ENCODE measurements around the gene KAZN.

Gene KAZN

DNA sequence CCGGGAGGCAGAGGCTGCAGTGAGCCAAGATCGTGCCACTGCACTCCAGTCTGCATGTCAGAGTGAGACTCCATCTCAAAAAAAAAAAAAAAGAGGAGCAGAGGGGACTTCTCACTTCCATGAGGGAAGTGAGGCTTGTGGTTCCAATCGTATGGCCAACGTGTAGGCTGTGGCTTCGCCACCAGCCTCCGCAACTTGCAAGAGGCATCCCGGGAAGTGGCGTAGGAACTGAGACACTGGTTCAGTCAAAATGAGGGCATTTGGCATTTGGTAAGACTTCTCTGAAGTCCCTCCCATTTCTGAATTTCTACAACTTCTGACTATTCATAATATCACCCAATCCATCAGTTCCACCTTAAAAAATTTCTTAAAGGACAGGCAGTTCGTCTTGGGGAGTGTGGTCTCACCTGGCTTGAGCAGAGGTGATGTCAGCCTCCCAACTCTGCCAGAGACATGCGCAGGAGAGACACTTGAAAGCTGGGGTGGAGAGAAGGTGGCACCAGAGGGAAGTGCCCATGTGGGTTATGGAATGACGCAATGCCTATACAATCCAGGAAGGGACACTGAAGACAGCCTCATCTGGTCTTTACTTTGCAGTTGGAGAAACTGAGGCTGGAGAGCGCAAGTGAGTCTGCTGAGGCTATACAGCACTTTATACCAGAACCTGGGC lies 17.2 kb downstream of the KAZN start:
- no peak for DNase-seq

DNA sequence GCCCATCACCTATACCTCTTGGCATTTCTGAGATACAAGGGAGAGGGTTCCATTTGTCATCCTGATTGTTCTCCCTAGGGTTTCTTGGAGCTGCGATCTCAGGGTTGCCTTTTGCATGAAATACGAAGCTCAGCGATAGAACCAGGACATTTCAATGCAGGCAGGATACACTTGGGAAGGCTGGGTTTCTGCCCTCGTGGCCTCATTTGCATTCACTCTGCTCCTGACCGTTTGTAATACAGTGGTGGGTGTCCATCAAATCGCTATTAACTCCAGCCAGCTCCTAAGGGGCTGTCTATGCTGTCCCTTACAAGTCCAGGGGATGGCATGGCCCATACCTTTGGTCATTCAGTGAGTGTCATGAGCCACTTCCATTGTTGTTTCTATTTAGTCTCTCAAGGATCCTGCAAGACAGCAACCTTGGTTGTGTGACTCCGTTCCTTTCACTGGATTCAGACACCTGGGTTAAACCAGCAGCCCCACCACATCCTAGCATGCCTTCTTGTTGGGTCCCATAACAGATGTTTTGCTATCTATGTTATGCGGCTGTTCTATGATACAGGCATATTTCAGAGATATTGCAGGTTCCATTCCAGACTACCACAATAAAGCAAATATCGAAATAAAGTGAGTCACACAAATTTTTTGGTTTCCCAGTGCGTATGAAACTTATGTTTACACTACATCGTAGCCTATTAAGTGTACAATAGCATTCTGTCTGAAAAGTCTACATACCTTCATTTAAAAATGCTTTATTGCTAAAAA lies 18.3 kb downstream of the KAZN start:
- no peak for DNase-seq

DNA sequence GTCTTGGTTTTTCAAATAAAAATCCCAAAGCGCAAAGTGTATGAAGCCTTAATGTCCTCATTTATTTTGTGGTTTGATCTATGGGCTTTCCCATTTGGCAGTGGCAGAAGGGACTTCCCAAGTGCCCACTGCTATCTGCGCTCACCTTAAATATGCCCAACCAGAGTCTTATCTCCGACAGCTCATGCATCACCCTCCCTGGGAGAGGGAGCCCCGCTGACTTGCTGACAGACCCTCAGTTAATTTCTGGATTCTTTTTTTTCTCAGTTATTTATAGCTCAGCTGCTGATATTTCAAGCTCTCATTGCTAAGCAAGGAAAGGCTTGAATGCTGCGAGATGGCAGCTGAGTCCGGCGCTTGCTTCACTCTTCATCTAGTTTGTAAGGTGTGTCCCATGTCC lies 19.3 kb downstream of the KAZN start:
- DNase-seq, result no peak

DNA sequence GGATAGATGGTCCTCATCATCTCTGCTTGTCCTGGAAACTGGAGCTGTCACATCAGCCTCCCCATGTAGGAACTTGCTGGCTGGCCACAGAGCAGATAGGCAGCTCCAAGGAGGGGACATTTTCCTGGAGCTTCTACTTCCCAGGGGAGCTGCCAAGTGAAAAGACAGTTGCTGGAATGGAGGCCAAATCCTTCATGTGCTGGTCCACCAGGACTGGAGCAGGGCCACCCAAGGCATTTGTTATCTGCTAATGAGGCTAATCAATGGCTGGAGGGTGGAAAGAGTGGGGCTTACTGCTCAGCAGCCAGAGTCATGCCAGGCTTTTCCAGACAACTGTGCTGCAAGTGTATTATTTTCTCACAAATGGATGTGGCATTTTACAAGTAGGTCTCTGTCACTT lies 22.5 kb downstream of the KAZN start:
- DNase-seq, result no peak

DNA sequence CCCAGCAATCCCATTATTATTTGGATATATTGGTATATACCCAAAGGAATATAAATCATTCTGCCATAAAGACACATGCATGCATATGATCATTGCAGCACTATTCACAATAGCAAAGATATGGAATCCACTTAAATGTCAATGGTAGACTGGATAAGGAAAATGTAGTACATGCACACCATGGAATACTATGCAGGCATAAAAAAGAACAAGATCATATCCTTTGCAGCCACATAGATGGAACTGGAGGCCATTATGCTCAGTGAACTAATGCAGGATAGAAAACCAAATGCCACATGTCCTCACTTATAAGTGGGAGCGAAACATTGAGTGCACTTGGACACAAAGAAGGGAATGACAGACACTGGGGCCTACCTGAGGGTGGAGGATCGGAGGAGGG lies 24.6 kb downstream of the KAZN start:
- DNase-seq, result no peak

DNA sequence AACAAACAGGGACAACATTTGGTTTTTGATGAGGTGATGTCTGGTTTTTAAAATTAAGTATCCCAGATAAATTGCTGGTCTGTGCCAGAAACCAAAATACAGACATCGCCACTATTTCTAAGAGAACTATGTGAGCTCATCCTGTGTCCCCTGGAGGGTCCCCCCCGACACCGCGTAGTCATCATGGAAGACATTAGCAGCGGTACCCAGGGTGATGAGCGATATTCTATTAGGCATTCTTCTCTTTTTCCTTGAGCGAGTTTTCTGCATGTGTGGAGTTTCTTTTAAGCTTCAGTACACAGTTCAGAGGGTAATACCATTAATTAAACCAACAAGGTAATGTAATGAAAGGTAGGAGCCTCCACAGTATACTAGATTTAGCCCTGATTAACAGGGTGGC lies 26.5 kb downstream of the KAZN start:
- DNase-seq, result no peak

DNA sequence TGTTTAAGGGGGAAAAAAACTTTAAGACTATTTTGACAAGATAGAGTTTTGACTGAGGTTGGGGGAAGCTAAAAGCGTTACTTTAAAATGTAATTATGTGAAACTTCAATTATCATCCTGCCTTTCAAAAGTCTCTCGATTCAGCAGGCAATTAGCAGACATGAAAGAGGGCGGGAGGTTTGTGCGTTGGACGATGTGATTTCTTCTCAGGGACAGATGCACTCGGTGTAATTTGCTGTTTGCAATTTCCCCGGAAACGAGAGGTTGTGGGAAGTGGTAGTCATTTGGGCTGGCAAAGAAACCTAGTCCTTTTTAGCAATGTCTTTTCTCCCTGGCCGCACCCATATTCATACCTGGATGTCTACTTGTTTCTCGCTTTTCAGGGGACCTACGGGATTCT lies 27.1 kb downstream of the KAZN start:
- no peak for DNase-seq

DNA sequence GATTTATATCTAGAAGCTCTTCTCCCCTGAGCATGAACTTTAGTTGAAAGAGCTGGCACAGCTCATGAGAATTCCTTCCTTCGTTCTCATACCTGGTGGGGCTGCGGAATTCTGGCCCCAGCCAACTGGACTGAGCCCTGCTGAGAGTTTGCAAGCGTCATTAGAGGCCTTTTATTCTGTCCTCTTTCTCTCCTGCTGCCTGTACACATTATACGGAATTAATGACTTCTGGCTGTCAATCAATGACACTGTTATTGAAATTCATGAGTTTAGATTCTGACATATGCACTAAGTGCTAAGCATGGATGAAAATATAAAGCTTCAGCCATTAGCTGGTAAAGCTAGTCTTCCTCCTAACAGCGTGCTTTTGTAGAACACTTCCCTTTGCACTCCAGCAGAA lies 27.5 kb downstream of the KAZN start:
- no peak for DNase-seq

DNA sequence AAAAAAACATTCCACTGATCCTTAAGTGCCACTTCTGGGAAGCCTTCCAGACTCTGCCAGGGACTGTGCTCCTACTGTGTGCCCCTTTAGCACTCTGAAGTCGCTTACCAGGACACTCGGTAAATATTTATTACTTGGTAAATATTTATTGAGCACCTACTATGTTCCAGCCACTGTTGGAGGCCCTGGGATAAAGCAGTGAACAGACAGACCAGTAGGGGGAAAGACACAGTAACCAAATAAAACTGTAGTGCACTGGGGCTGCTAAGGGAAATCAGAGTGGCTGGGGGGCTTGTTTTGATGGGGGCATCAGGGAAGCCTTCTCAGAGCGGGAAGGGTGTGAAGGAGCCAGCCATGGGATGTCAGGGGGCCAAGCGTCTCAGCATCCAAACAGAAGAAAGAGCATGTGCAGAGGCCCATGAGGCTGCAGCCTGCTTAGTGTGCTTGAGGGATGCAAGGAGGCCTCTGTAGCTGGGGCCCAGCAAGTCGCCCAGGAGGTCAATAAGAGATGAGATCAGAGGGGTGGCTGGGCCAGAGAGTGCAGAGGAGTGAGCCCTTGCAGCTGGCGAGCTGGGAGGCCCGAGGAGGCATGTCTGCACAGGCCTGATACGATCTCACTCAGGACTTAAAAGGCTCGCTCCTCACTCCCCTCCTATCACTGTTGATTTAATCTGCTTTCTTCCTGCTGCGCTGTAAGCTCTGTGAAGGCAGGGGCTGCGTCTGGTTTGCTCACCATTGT lies 28.6 kb downstream of the KAZN start:
- no peak for DNase-seq

DNA sequence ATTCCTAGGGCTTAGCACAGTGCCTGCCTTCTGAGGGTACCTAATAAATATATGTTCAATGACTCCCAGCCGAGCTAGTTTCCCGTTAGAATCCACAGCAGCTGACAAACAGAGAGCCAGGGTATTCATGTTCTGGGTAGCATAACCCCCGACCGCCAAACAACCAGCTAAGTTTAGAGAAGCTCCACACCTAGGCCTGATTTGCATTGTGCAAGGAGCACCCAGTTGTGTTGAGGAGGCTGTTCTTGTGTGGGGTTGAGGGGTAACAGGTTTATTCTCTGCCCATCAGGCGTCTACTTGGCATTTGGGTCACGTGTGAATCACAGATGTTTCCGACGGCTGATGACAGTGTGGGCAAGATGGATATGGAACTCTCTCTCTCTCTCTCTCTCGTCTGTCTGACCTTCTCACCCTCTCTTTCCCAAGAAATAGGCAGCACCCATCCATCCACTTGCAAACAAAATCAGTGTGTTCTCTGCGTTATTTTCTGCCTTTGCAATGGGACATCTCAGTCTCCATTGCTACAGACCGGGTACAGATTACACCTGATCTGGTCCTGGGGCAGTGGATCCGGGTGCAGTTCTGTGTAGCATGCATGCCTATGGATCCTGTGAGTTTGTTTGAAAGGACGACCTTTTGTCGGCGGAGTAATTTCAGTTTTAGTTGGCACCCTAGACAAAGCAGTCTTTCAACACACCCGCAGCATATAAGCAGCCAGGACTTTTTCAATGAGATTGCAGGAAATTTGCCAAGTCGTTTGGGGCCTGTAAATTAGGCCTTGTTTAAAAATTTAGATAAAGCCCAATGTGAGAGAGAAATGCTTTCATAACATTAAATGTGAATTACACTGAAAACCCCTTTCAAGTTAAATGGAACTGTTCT lies 29.4 kb downstream of the KAZN start:
- DNase-seq, result no peak

DNA sequence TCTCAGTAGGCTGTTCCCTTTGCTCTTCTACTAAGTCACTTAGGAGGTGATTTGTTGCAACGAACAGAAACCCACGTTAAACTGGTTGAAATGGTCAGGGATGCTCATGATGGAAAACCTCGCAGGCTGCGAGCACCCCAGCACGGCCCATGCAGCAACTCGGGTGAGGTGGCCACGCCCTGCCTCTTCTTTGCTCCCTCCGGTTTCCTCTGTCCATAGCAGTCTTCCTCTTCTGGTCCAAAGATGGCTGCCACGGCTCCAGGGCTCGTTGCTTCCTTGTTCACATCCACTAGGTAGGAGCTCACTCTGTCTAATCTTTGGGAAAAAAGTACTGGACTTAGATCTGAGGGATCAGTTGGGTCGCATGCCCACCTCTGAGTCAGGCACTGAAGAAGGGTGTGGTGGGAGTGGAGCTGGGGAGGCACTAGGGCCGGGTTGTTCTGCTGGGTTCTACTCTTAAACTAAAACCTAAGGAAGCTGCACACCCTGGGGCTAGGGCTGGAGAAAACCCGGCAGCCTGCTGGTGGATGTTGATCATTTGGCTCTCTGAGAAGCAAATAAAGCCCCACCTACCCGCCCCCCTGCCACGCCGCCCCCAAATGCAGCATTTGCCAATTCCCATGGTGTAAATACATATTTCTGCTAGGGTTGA lies 31.0 kb downstream of the KAZN start:
- no peak for DNase-seq

DNA sequence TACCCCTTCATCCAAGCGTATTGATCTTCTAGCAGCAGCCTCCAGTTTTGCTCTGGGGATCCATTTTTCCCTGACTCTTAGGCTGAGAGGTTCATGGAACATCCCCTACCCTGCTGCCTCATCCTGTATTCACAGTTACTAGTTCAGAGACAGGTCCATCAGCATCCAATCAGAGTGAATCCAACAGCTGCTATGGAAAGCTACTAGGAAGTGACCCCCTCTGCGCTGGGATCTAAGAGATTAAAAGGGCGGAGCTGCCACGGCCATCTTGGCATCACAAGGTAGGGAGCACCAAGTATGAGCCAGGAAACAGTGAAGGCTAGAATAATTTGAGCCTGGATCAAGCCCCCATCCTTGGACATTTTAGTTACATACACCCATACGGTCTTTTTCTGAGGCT lies 32.5 kb downstream of the KAZN start:
- no peak for DNase-seq

DNA sequence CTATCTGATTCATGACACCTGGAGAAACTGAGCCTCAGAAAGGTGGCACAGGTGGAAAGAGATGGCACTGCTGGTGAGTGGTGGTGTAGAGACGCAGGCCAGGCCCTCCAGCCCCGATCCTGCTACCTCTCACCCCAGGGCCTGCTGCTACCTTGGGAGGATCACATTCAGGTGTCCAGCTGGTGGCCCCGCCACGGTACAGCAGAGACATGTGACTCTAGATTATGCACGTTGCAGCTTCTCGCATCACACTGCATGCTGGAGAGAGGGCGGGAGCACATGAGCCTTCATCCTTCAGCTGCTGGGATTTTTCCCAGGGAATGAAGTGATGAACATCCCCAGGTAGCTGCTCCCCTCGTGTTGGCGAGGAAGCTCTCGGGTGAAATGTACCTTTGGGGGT lies 32.9 kb downstream of the KAZN start:
- no peak for DNase-seq

DNA sequence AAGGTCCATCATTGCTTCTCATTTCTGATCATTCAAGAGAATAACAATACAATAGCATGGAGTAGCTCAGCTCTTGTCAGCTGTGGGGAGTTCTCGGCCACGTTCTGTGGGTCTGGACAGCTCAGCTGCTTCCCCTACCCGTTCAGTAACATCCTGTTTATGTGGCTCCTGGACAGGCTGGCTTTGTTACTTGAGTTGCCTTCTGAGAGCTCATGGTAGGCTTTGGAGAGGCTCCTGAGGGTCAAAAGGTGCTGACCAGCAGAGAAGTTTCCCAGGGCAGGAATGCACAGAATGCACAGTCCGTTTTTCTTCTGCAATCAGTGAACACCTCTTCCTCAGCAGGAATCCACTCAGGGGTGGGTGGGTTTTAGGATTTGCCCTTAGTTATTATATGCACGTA lies 36.0 kb downstream of the KAZN start:
- DNase-seq, result no peak

DNA sequence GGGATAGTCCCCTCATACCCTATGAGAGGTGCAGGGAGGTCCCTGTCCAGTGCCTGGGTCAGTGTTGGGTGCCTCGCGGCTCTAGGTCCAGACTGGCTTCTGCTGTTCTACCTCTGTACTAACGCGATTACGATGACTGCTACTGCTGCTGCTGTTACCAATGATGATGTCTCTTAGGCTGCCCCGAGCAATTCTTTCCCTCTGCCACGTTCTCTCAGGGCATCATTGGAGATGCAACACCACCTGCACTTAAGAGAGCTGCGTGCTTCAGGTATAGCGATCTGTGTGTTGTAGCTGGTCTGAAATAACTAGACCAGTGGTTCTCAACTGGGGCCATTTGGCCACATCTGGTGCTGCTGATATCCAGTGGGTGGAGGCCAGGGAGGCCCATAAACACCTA lies 36.9 kb downstream of the KAZN start:
- DNase-seq, result no peak

DNA sequence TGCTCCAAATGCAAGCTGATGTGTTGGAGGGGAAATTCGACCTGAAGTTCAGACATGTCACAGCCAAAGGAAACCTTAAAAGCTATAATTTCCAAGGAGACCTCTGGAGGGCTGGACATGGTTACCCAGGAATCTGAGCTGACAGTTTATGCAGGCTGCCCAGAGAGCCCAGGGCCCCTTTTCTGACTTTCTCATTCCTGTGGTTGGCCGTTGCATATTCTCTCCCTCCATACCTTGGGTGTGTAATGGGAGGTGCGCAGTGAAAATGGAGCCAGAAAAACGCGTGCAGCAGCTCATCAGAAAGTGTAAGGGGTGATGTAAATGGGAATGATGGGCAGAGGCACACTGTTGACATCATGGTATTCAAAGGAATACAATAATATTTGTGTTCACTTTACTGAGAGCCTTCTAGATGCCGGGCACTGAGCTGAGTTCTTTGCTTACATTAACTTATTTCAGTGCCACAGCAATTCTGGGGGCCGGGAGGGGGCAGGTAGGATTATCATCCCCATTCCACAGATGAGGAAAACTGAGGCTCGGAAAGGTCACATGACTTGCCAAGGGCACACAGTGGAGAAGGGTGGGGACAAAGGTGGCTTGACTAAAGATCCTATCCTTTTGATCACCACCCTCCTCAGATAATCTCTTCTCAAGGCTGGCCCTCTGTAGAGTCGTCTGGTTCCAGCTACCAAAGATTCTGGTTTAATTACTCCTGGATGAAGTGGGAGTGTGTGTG lies 38.6 kb downstream of the KAZN start:
- DNase-seq, result no peak

DNA sequence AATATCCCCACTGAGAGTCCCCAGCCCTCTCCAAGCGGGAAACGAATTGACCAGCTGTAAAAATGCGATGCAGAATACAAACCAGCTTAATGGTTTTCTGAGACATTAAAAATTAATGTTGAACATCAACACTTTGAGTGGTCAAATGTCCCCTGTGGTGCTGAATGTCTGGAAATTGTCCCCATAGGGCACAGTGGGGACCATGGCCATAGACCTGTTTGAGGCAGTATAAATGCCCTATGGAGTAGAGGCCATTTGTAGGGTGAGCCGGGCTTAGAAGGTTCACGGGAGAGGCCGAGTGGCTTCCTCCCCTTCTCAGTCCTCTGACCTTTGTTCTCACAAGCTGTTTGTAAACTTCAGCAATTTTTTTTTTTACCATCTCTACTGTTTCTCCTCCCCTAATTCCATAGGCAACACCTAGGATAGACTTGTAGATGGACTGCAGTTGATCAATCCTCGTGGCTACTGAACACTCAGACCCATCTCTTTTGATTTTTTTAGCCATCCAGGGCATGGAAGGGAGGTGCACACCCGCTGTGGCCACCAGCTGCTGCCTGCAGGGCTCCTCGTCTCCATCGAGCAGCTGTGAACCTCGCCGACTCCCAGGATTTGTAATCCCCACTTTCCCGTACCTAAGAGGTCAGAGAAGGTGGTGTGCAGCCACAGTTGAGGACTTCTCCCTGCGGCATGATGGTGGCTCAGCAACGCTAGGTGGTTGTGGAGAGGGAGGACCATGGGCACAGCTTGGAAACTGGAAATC lies 41.0 kb downstream of the KAZN start:
- no peak for DNase-seq

DNA sequence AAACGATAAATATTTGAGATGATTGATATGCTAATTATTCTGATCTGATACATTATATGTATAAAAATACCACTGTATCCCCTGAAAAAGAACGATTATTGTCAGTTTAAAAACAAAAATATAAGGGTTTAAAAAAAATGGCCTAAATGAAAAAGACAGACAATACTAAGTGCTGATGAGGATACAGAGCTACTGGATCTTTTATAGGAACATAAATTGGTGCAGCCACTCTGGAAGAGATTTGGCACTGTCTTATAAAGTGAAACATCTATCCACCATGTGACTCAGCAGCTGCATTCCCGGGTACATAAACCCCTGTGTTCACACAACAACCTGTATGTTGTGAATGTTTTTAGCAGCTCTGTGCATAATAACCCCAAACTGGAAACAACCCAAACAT lies 44.2 kb downstream of the KAZN start:
- no peak for DNase-seq

DNA sequence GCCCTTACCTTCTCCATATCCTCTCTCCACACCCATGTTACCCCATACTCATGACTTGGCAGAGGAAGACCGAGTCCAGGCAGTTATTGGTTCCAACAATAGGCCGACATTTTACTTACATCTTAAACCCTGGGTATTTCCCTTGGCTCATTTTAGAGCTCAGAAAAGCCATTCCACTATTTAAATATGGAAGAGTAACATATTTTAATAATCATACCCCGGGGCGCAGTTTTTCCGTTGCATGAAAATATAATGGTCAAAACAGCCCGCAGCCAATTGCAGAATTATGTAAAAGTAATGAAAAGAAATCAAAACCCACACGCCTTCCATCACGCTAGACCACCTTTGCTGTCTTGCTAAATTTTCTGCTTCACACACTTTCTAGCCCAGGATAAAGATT lies 48.5 kb downstream of the KAZN start:
- DNase-seq, result no peak

DNA sequence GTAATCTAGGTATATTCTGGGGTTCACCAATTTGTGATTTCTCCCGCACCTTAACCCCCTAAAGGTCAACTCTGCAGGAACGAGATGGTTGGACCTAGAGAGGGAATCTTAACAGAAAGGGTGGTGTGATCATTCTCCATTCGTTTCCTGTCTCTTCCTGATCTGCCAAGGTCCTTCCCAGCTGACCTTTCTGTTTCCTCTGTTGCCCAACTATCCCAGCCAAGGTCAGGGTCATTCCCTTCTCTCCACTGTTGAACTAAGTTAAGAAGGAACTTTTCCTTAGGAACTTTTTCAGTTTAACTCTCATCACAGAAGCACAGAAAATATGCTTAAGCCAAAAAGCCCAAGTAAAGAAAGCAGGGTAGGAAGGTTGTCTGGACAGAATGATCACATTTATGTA lies 49.3 kb downstream of the KAZN start:
- DNase-seq, result no peak

DNA sequence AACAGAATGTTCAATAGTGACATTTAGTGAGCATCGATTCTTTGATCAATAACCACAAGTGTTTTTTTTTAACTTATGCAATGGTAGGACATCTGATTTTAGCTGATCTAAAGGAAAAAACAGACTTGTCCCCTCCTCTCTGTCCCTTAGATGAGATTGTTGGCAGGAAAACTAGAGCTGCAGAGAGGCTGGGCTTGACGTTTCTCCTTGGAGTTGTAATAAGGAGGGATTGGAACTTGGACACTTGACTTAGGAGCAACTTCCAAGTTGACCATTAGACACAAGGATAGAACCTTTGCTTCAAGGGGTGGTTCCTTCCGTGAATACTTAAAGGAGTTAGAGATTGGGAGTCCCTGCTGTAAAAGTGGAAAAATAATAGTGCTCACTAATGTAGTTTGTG lies 49.9 kb downstream of the KAZN start:
- no peak for DNase-seq

Data from central memory CD4-positive, alpha-beta T cell (primary cell).